HEK293 (cell line): ENCODE measurements around the gene CLNK.

Experiments used
- CTCF ChIA-PET: fragments of 350-600 bp; formaldehyde crosslinking; extraction: SDS; loops from one replicate; lab custom pipeline; 2021; ENCODE audit warnings: antibody characterized with exemption; lab: Yijun Ruan, JAX
- POLR2A ChIA-PET: fragments of 300-600 bp; formaldehyde crosslinking; extraction: SDS; loops from one replicate; lab custom pipeline; 2020; ENCODE audit warnings: antibody characterized with exemption, inconsistent platforms; lab: Yijun Ruan, JAX
- H3K27ac ChIP-seq: fragments of 200-500 bp; sonication (Bioruptor generic); 2 replicates; pipeline ENCODE4 v1.5.1; 2014; ENCODE audit warnings: low read depth, low read length, control low read depth, inconsistent platforms; ENCODE audit errors: extremely low read depth
- H3K36me3 ChIP-seq, 2 experiments: fragments of 200-500 bp in 1 of 2; sonication (Bioruptor generic) in 1 of 2; 1 replicate in 1 of 2; 2 replicates in 1 of 2; pipeline ENCODE4 v1.5.1; 2014 to 2017; ENCODE audit warnings: inconsistent platforms in 2 of 2, low read length in 2 of 2; ENCODE audit not compliant: control insufficient read depth in 2 of 2, insufficient read depth in 1 of 2
- H3K4me1 ChIP-seq: fragments of 200-500 bp; sonication (Bioruptor generic); 2 replicates; pipeline ENCODE4 v1.5.1; 2014; ENCODE audit warnings: mild to moderate bottlenecking, low read length, inconsistent platforms; ENCODE audit not compliant: control insufficient read depth, insufficient read depth
- H3K4me3 ChIP-seq: 2 replicates; pipeline ENCODE4 v1.5.1; 2011; ENCODE audit warnings: low read depth, mild to moderate bottlenecking, control low read depth, low read length, moderate library complexity
- H3K9me3 ChIP-seq: fragments of 200-500 bp; sonication (Bioruptor generic); 2 replicates; pipeline ENCODE4 v1.5.1; 2014; ENCODE audit warnings: low read depth, low read length, inconsistent platforms; ENCODE audit not compliant: control insufficient read depth, insufficient read depth
- ATF2 ChIP-seq: fragments of 450-650 bp; formaldehyde crosslinking; IDR thresholded peaks from 2 replicates; pipeline ENCODE4 v1.5.1; 2016; ENCODE audit warnings: missing biosample characterization, missing genetic modification characterization, low read depth
- EGR2 ChIP-seq: fragments of 450-650 bp; formaldehyde crosslinking; IDR thresholded peaks from 2 replicates; pipeline ENCODE4 v1.5.1; 2016; ENCODE audit warnings: low read depth, missing biosample characterization, missing genetic modification characterization
- GLI2 ChIP-seq: fragments of 450-650 bp; formaldehyde crosslinking; IDR thresholded peaks from 2 replicates; pipeline ENCODE4; 2017; ENCODE audit warnings: missing biosample characterization, missing genetic modification characterization, low read depth, borderline replicate concordance
- HOXD13 ChIP-seq: sonication (generic); formaldehyde crosslinking; IDR thresholded peaks from 2 replicates; pipeline ENCODE4 v1.8.0; 2022; ENCODE audit warnings: missing genetic modification reagents, borderline replicate concordance
- KLF1 ChIP-seq: fragments of 450-650 bp; formaldehyde crosslinking; IDR thresholded peaks from 2 replicates; pipeline ENCODE4 v1.5.1; 2016; ENCODE audit warnings: missing biosample characterization, missing genetic modification characterization
- KLF17 ChIP-seq: fragments of 450-650 bp; formaldehyde crosslinking; IDR thresholded peaks from 2 replicates; pipeline ENCODE4 v1.5.1; 2016; ENCODE audit warnings: missing biosample characterization, missing genetic modification characterization
- KLF7 ChIP-seq: fragments of 450-650 bp; formaldehyde crosslinking; IDR thresholded peaks from 2 replicates; pipeline ENCODE4 v1.5.1; 2016; ENCODE audit warnings: missing biosample characterization, missing genetic modification characterization, borderline replicate concordance
- KLF9 ChIP-seq: fragments of 450-650 bp; formaldehyde crosslinking; IDR thresholded peaks from 2 replicates; pipeline ENCODE4 v1.5.1; 2016; ENCODE audit warnings: missing biosample characterization, missing genetic modification characterization, low read depth
- PRDM1 ChIP-seq: fragments of 450-650 bp; formaldehyde crosslinking; IDR thresholded peaks from 2 replicates; pipeline ENCODE4; 2016; ENCODE audit warnings: missing biosample characterization, missing genetic modification characterization
- PRDM2 ChIP-seq: fragments of 450-650 bp; formaldehyde crosslinking; IDR thresholded peaks from 2 replicates; pipeline ENCODE4 v1.5.1; 2016; ENCODE audit warnings: missing biosample characterization, missing genetic modification characterization, borderline replicate concordance
- ZBTB21 ChIP-seq: fragments of 450-650 bp; formaldehyde crosslinking; IDR thresholded peaks from 2 replicates; pipeline ENCODE4 v1.5.1; 2017; ENCODE audit warnings: missing biosample characterization, missing genetic modification characterization
- ZNF121 ChIP-seq: fragments of 450-650 bp; formaldehyde crosslinking; IDR thresholded peaks from 2 replicates; pipeline ENCODE4 v1.5.1; 2016; ENCODE audit warnings: missing biosample characterization, missing genetic modification characterization
- ZNF169 ChIP-seq: fragments of 450-650 bp; formaldehyde crosslinking; IDR thresholded peaks from 2 replicates; pipeline ENCODE4 v1.5.1; 2016; ENCODE audit warnings: missing biosample characterization, missing genetic modification characterization
- ZNF37A ChIP-seq: fragments of 450-650 bp; IDR thresholded peaks from 2 replicates; pipeline ENCODE4 v1.5.1; 2018; ENCODE audit warnings: missing biosample characterization, missing genetic modification characterization
- ZNF558 ChIP-seq: fragments of 450-650 bp; formaldehyde crosslinking; IDR thresholded peaks from 2 replicates; pipeline ENCODE4 v1.5.1; 2016; ENCODE audit warnings: missing biosample characterization, missing genetic modification characterization
- ZNF629 ChIP-seq: fragments of 450-650 bp; formaldehyde crosslinking; IDR thresholded peaks from 2 replicates; pipeline ENCODE4 v1.5.1; 2017; ENCODE audit warnings: missing biosample characterization, missing genetic modification characterization
- ZNF658 ChIP-seq: fragments of 450-650 bp; formaldehyde crosslinking; IDR thresholded peaks from 2 replicates; pipeline ENCODE4; 2016; ENCODE audit warnings: missing biosample characterization, missing genetic modification characterization
- ZNF707 ChIP-seq: fragments of 450-650 bp; formaldehyde crosslinking; IDR thresholded peaks from 2 replicates; pipeline ENCODE4 v1.5.1; 2016; ENCODE audit warnings: missing biosample characterization, missing genetic modification characterization
- ZNF776 ChIP-seq: fragments of 450-650 bp; formaldehyde crosslinking; IDR thresholded peaks from 2 replicates; pipeline ENCODE4 v1.5.0; 2017; ENCODE audit warnings: missing biosample characterization, missing genetic modification characterization, borderline replicate concordance
- TF ChIP-seq, protein P1 (sequence below): fragments of 450-650 bp; formaldehyde crosslinking; IDR thresholded peaks from 2 replicates; pipeline ENCODE4; 2016; ENCODE audit warnings: missing biosample characterization, missing genetic modification characterization
- TF ChIP-seq, protein P2 (sequence below): fragments of 450-650 bp; formaldehyde crosslinking; IDR thresholded peaks from 2 replicates; pipeline ENCODE4 v1.5.1; 2016; ENCODE audit warnings: missing biosample characterization, missing genetic modification characterization
- TF ChIP-seq, protein P3 (sequence below): fragments of 450-650 bp; formaldehyde crosslinking; IDR thresholded peaks from 2 replicates; pipeline ENCODE4 v1.5.1; 2016; ENCODE audit warnings: missing biosample characterization, missing genetic modification characterization, low read depth

Gene CLNK

DNA sequence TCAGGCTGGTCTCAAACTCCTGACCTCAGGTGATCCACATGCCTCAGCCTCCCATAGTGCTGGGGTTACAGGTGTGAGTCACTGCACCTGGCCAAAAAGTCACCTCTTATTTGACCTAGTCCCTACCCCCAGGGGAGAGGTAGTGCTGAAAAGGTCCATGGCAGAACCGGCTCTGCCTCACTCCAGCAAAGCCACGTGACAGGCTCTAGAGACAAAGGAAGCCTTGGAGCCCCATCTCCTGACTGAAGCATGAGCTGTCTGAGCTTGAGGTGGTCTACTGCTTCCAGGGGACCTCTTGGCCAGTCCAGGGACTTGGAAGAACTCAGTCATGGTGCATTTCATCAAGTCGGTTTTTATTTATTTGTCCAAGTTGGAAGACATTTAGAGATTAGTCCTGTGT, 174.8 kb downstream of the CLNK start:
- H3K36me3 ChIP-seq = no peaks in the 10 kb centered on the region
- CTCF ChIA-PET = interaction anchor here (1.2 kb wide), 1 partner anchor 49 kb away, joined by 4 read pairs; no protein-coding TSS in a partner anchor
- H3K4me3 ChIP-seq = no peak overlapping the region
- no peaks in the 10 kb centered on the region for H3K4me1 ChIP-seq
- TF ChIP-seq ZNF629 (tag by site-specific recombination) (no peak), KLF7 (tag by site-specific recombination) (no peak), PRDM2 (tag by site-specific recombination) (no peak), PRDM1 (tag by site-specific recombination) (no peak), KLF9 (tag by site-specific recombination) (no peak), ZNF707 (tag by site-specific recombination) (no peak), KLF17 (tag by site-specific recombination) (no peak), ZBTB21 (tag by site-specific recombination) (no peak), ZNF776 (tag by site-specific recombination) (no peak), ZNF658 (tag by site-specific recombination) (no peak), ZNF558 (tag by site-specific recombination) (no peak)
- TF ChIP-seq, protein P1, sequence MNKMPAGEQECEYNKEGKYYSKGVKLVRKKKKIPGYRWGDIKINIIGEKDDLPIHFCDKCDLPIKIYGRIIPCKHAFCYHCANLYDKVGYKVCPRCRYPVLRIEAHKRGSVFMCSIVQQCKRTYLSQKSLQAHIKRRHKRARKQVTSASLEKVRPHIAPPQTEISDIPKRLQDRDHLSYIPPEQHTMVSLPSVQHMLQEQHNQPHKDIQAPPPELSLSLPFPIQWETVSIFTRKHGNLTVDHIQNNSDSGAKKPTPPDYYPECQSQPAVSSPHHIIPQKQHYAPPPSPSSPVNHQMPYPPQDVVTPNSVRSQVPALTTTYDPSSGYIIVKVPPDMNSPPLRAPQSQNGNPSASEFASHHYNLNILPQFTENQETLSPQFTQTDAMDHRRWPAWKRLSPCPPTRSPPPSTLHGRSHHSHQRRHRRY = no peak
- TF ChIP-seq, protein P2, sequence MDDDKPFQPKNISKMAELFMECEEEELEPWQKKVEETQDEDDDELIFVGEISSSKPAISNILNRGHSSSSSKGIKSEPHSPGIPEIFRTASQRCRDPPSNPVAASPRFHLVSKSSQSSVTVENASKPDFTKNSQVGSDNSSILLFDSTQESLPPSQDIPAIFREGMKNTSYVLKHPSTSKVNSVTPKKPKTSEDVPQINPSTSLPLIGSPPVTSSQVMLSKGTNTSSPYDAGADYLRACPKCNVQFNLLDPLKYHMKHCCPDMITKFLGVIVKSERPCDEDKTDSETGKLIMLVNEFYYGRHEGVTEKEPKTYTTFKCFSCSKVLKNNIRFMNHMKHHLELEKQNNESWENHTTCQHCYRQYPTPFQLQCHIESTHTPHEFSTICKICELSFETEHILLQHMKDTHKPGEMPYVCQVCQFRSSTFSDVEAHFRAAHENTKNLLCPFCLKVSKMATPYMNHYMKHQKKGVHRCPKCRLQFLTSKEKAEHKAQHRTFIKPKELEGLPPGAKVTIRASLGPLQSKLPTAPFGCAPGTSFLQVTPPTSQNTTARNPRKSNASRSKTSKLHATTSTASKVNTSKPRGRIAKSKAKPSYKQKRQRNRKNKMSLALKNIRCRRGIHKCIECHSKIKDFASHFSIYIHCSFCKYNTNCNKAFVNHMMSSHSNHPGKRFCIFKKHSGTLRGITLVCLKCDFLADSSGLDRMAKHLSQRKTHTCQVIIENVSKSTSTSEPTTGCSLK (tag by site-specific recombination) = no peak
- TF ChIP-seq, all 188 proteins: peak for 0
- POLR2A ChIA-PET = no interaction called here
- Histone ChIP-seq H3K27ac (no peak overlapping the region), H3K9me3 (no peaks in the 10 kb centered on the region)

GRCh38 chr4:10506077-10506476, 178.5 kb downstream of the CLNK start:
- no peak overlapping the region for H3K4me3 ChIP-seq
- ChIA-PET POLR2A (no interaction called here), CTCF (no interaction called here)
- H3K4me1 ChIP-seq = no peaks in the 10 kb centered on the region
- no peak overlapping the region for H3K27ac ChIP-seq
- no peaks in the 10 kb centered on the region for H3K9me3 ChIP-seq
- H3K36me3 ChIP-seq = no peaks in the 10 kb centered on the region
- TF ChIP-seq ZNF169 (tag by site-specific recombination) (no peak), EGR2 (tag by site-specific recombination) (no peak), ZNF121 (tag by site-specific recombination) (no peak), ZNF37A (tag by site-specific recombination) (no peak), GLI2 (no peak), ATF2 (tag by site-specific recombination) (no peak), KLF1 (tag by site-specific recombination) (no peak), HOXD13 (no peak)
- TF ChIP-seq, protein P3, sequence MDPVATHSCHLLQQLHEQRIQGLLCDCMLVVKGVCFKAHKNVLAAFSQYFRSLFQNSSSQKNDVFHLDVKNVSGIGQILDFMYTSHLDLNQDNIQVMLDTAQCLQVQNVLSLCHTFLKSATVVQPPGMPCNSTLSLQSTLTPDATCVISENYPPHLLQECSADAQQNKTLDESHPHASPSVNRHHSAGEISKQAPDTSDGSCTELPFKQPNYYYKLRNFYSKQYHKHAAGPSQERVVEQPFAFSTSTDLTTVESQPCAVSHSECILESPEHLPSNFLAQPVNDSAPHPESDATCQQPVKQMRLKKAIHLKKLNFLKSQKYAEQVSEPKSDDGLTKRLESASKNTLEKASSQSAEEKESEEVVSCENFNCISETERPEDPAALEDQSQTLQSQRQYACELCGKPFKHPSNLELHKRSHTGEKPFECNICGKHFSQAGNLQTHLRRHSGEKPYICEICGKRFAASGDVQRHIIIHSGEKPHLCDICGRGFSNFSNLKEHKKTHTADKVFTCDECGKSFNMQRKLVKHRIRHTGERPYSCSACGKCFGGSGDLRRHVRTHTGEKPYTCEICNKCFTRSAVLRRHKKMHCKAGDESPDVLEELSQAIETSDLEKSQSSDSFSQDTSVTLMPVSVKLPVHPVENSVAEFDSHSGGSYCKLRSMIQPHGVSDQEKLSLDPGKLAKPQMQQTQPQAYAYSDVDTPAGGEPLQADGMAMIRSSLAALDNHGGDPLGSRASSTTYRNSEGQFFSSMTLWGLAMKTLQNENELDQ (tag by site-specific recombination) = no peak
